Esophagus muscularis mucosa (tissue), 4 donors: ENCODE results near the gene PNKP. TPM values are rescaled to one million over a fixed set of nuclear protein-coding genes. Genes with fewer than 3 reads are reported as not detected.

Experiments used
- DNase-seq: peaks from one replicate; pipeline ENCODE4 v3.0.0-alpha.2; 2017; ENCODE audit errors: extremely low spot score
- H3K27ac ChIP-seq, 4 donors: fragments of 200-600 bp; sonication (generic); replicated peaks in 1 of 4; 1 replicate in 3 of 4; 2 replicates in 1 of 4; pipeline ENCODE4 v1.5.1; 2016 to 2019; ENCODE audit warnings: mild to moderate bottlenecking in 1 of 4
- H3K27me3 ChIP-seq, 4 donors: fragments of 200-600 bp; sonication (generic); one replicate each; pipeline versions ENCODE4 v1.5.1 to v1.6.0; 2016 to 2019
- H3K36me3 ChIP-seq, 4 donors: fragments of 200-600 bp; sonication (generic); one replicate each; pipeline ENCODE4 v1.5.1; 2016 to 2019
- H3K4me1 ChIP-seq, 4 donors: fragments of 200-600 bp; sonication (generic); one replicate each; pipeline ENCODE4 v1.5.1; 2016 to 2019
- H3K4me3 ChIP-seq, 4 donors: fragments of 200-600 bp; sonication (generic); 1 replicate in 2 of 4; 2 replicates in 2 of 4; pipeline ENCODE4 v1.5.1; 2016 to 2019; ENCODE audit warnings: mild to moderate bottlenecking in 4 of 4, moderate library complexity in 1 of 4
- H3K9me3 ChIP-seq, 4 donors: fragments of 200-600 bp; sonication (generic); 1 replicate in 3 of 4; 2 replicates in 1 of 4; pipeline ENCODE4 v1.5.1; 2016 to 2019
- EP300 ChIP-seq: sonication (generic); formaldehyde crosslinking; IDR thresholded peaks from one replicate; pipeline ENCODE4 v1.6.1; 2017; ENCODE audit warnings: antibody characterized with exemption
- POLR2A ChIP-seq: fragments of 450-650 bp; IDR thresholded peaks from one replicate; pipeline ENCODE4 v1.6.1; 2017; ENCODE audit warnings: antibody characterized with exemption, moderate library complexity, mild to moderate bottlenecking, low read depth
- POLR2AphosphoS5 ChIP-seq, 2 donors: sonication (generic); formaldehyde crosslinking; IDR thresholded peaks; one replicate each; pipeline ENCODE4 v1.6.1; 2017; ENCODE audit warnings: antibody characterized with exemption in 2 of 2
- WGBS: methylation state at CpG from one replicate; pipeline ENCODE4 v1.1.5; 2018; 5-methylcytosine and 5-hydroxymethylcytosine counted together
- intact Hi-C: fragments of 100-400 bp; cut with DNase I; formaldehyde crosslinking; loops from one replicate; pipeline ENCODE4 v1.15.1; 2023
- total RNA-seq, 4 donors: library from RNA; depleted of rRNA; stranded (reverse); fragments of >200 nt; gene quantifications; one replicate each; pipeline versions ENCODE4 v1.1.0 to v1.2.1, GENCODE V29; 2016
- TF ChIP-seq, protein P1 (sequence below), 3 experiments: fragments of 200-600 bp in 2 of 3; fragments of 450-650 bp in 1 of 3; sonication (generic) in 2 of 3; IDR thresholded peaks; one replicate each; pipeline ENCODE4 v1.5.1; 2017 to 2019; ENCODE audit warnings: antibody characterized with exemption in 3 of 3, mild to moderate bottlenecking in 2 of 3, moderate library complexity in 1 of 3

Gene PNKP
- total RNA-seq, 4 donors from 2014 or later: 21.4 to 43.7 (median 27.8) TPM

DNA sequence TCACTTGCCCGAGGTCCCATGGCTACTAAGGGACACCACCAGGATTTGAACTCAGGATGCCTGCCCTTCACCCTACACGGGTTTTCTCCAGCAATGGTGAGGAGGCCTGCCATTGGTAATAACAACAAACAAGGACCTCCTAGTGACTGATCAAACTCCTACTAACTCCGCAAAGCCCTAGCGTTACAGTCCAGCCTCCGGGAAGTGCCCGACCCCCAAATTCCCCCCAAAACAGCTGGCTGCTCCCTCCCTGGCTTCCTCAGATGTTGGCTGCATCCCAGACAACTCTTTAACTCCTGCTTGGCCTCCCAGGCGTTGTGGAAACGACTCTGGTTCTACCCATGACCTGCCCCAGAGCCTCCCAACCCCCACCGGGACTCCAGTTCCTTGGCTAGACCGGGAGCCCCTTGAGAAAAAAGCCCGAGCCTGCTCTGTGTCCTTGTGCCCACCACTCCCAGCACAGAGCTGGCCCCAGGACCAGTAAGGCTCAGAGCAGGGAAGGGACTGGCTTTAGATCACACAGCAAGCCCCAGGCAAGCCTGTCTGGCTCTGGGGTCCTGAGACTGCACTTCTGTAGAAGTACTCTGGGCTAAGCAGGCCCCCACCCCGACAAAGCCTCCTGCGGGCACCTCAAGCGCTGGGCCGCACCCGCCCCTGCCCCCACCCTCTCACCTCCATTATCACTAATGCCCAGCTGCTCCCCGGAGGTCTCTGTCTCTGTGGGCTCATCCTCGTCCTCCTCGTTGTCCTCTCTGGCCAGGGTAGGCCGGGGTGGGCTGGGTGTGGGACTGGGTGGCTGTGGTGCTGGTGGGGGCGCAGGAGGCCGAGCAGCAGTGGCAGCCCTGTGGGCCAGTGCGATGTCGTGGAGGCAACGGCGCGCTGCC, 5.1 kb upstream of the PNKP start:
- peaks cover 0 to 35% (median 23%) of the 10 kb centered on the region in 4 donors for H3K36me3 ChIP-seq
- intact Hi-C loops: no loop called here
- no peak overlapping the region for H3K4me3 ChIP-seq
- H3K4me1 ChIP-seq: peaks cover 34 to 70% (median 51%) of the 10 kb centered on the region in 4 donors
- no peaks in the 10 kb centered on the region for H3K9me3 ChIP-seq
- peak overlapping the region in 1 of 4 donors; percentile 8 for H3K27ac ChIP-seq
- DNase-seq: no peak
- 77% methylated on average over 22 of the region's 27 CpGs for WGBS
- TF ChIP-seq POLR2A (no peak), POLR2AphosphoS5 (IDR thresholded peaks at IDR 0.05) (no peak), EP300 (no peak)
- TF ChIP-seq, protein P1, sequence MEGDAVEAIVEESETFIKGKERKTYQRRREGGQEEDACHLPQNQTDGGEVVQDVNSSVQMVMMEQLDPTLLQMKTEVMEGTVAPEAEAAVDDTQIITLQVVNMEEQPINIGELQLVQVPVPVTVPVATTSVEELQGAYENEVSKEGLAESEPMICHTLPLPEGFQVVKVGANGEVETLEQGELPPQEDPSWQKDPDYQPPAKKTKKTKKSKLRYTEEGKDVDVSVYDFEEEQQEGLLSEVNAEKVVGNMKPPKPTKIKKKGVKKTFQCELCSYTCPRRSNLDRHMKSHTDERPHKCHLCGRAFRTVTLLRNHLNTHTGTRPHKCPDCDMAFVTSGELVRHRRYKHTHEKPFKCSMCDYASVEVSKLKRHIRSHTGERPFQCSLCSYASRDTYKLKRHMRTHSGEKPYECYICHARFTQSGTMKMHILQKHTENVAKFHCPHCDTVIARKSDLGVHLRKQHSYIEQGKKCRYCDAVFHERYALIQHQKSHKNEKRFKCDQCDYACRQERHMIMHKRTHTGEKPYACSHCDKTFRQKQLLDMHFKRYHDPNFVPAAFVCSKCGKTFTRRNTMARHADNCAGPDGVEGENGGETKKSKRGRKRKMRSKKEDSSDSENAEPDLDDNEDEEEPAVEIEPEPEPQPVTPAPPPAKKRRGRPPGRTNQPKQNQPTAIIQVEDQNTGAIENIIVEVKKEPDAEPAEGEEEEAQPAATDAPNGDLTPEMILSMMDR (IDR thresholded peaks at IDR 0.05): no peak
- H3K27me3 ChIP-seq: no peaks in the 10 kb centered on the region

DNA sequence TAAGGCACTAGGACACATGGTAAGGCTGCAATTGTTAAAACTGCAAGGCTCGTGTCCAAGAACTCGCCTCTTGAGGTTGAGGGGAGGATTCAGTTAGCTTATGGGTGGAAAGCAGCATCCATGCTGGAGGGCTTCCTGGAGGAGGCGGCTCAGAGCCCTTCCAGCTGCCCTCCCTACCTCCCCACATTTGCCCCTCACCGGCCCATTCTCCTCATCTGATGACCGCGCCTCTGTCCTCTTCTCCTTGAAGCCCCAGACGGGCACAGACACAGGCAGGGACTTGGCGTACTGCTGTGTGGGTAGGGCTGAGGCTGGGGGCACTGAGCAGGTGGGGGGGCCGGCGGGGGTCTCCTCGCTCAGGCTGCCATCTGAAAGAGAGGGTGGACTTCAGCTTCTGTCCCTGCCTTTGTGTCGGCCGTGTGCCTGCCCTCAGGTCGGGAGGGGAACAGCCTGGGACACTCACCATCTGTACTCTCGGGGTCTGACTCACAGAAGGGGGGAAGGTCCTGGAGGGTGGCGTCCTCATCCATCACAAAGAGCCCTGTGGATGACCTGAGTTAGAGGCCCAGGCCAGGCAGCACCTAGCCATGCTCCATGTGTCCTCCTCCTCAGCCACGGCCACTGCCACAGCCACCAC, 4.1 kb upstream of the PNKP start:
- no peaks in the 10 kb centered on the region for H3K27me3 ChIP-seq
- no peak for DNase-seq
- no peak overlapping the region for H3K4me3 ChIP-seq
- H3K4me1 ChIP-seq: peaks cover 38 to 76% (median 56%) of the 10 kb centered on the region in 4 donors
- TF ChIP-seq, protein P1 (IDR thresholded peaks at IDR 0.05): no peak
- TF ChIP-seq EP300 (no peak), POLR2A (no peak), POLR2AphosphoS5 (IDR thresholded peaks at IDR 0.05) (no peak)
- intact Hi-C loops: no loop called here
- peaks cover 0 to 35% (median 23%) of the 10 kb centered on the region in 4 donors for H3K36me3 ChIP-seq
- no peaks in the 10 kb centered on the region for H3K9me3 ChIP-seq
- 87% methylated on average over 15 of the region's 17 CpGs for WGBS
- peak overlapping the region in 2 of 4 donors; percentile 7 to 90 for H3K27ac ChIP-seq

DNA sequence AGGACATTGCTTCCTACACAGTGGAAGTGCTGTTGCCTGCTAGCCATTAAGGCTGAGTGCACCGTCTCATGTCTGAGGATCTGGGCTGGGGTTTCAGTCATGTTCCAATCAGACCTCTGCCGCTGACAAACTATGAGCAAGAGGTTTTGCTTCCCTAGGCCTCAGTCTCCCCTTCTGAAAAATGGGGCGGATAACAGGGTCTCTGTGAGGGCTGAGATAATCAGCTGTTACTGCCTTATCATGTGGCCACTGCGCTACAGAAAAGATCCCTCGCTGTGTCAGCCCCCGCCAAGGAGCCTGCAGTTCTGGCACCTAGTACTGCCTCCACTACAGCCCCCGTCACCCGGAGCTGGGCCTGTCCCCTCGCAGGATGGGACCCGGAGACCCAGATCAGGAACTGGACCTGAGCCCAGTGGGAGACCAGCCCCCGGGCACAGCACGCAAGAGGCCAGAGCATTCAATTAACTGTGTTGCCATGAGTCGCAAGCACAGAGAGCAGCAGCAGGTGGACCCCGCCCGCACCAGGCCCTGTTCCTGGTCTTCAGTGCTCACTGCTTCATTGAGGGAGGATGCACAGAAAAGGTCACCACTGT, 3.0 kb upstream of the PNKP start:
- Histone ChIP-seq H3K4me3 (peak overlapping the region; percentile 59 to 64 (median 60)), H3K27ac (peak overlapping the region; percentile 89 to 95 (median 92)), H3K9me3 (no peaks in the 10 kb centered on the region), H3K36me3 (peaks cover 0 to 35% (median 23%) of the 10 kb centered on the region in 4 donors), H3K27me3 (no peaks in the 10 kb centered on the region), H3K4me1 (peaks cover 44 to 81% (median 61%) of the 10 kb centered on the region in 4 donors)
- TF ChIP-seq POLR2A (no peak), EP300 (no peak), POLR2AphosphoS5 (IDR thresholded peaks at IDR 0.05) (no peak)
- TF ChIP-seq, protein P1 (IDR thresholded peaks at IDR 0.05): no peak
- intact Hi-C loops: no loop called here
- 79% methylated on average over 10 of the region's 15 CpGs for WGBS
- no peak for DNase-seq

GRCh38 chr19:49869484-49870308, 2.3 kb upstream of the PNKP start:
- intact Hi-C loops: no loop called here
- Histone ChIP-seq H3K4me3 (peak overlapping the region; percentile 59 to 64 (median 60)), H3K9me3 (no peaks in the 10 kb centered on the region), H3K27ac (peak overlapping the region; percentile 89 to 96 (median 94)), H3K36me3 (peaks cover 0 to 39% (median 25%) of the 10 kb centered on the region in 4 donors), H3K27me3 (no peaks in the 10 kb centered on the region), H3K4me1 (peaks cover 44 to 81% (median 61%) of the 10 kb centered on the region in 4 donors)
- 0% methylated on average over 10 of the region's 67 CpGs for WGBS
- peak; percentile 99 for DNase-seq
- TF ChIP-seq POLR2A: peak; percentile 36
- TF ChIP-seq EP300: no peak
- TF ChIP-seq POLR2AphosphoS5 (IDR thresholded peaks at IDR 0.05): peak in 1 of 2 donors; percentile 87
- TF ChIP-seq, protein P1 (IDR thresholded peaks at IDR 0.05): peak in 1 of 3 experiments; percentile 15
